Hepatocyte (in vitro differentiated cells): Measurements from ENCODE around the gene FLRT1.

ENCODE experiments used
- EZH2 ChIP-seq: fragments of 200-600 bp; sonication (generic); IDR thresholded peaks from 2 replicates; pipeline ENCODE4 v1.6.1; 2016; ENCODE audit warnings: antibody characterized with exemption, mild to moderate bottlenecking, borderline replicate concordance
- TF ChIP-seq, protein P1 (sequence below): fragments of 200-600 bp; sonication (generic); IDR thresholded peaks from 2 replicates; pipeline ENCODE4 v1.5.1; 2016; ENCODE audit warnings: antibody characterized with exemption, mild to moderate bottlenecking; ENCODE audit not compliant: poor library complexity

DNA sequence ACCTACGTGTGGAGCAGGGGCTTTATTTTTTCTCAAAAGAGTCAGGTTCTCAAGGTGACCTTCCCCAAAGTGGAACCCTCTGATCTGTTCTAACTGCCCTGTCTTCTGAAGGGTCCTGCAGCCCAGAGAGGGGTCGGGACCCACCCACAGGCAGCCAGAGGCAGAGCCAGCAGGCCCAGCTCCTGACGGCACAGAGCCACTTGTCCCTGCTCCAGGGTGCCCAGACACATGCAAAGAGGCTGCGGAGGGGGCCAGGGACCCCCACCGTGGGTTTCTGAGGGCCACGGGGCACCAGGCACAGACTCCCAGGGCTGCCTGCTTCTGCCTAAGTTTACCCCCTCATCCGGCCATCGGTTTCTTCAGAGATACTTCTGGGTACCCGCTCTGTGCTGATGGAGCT is 37.1 kb downstream of the FLRT1 start:
- TF ChIP-seq, protein P1, sequence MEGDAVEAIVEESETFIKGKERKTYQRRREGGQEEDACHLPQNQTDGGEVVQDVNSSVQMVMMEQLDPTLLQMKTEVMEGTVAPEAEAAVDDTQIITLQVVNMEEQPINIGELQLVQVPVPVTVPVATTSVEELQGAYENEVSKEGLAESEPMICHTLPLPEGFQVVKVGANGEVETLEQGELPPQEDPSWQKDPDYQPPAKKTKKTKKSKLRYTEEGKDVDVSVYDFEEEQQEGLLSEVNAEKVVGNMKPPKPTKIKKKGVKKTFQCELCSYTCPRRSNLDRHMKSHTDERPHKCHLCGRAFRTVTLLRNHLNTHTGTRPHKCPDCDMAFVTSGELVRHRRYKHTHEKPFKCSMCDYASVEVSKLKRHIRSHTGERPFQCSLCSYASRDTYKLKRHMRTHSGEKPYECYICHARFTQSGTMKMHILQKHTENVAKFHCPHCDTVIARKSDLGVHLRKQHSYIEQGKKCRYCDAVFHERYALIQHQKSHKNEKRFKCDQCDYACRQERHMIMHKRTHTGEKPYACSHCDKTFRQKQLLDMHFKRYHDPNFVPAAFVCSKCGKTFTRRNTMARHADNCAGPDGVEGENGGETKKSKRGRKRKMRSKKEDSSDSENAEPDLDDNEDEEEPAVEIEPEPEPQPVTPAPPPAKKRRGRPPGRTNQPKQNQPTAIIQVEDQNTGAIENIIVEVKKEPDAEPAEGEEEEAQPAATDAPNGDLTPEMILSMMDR = no peak
- TF ChIP-seq EZH2 = no peak
